SK-N-SH treated with all-trans-retinoic acid at 6 μM for 48 hours (cell line): Measurements from ENCODE around the gene TEC.

ENCODE experiments used
- ATAC-seq: fragments of 200-7000 bp; cut with Tn5 transposase; 3 replicates; pipeline ENCODE4 v1.9.1; 2020; ENCODE audit warnings: mild to moderate bottlenecking, moderate library complexity
- ARNTL ChIP-seq: fragments of 450-650 bp; formaldehyde crosslinking; IDR thresholded peaks from 2 replicates; pipeline ENCODE4 v1.5.0; 2020; ENCODE audit warnings: low read depth, mild to moderate bottlenecking, moderate library complexity, borderline replicate concordance
- BACH2 ChIP-seq: fragments of 250-450 bp; sonication (Bioruptor Pico); IDR thresholded peaks from 2 replicates; pipeline ENCODE4 v1.9.0; 2021; ENCODE audit warnings: mild to moderate bottlenecking, borderline replicate concordance
- CREB5 ChIP-seq: fragments of 250-450 bp; sonication (Bioruptor Pico); IDR thresholded peaks from 2 replicates; pipeline ENCODE4 v1.5.1; 2020; ENCODE audit warnings: low read depth, mild to moderate bottlenecking, moderate library complexity
- CSDC2 ChIP-seq: fragments of 250-450 bp; sonication (Bioruptor Pico); IDR thresholded peaks from 2 replicates; pipeline ENCODE4 v1.5.0; 2020; ENCODE audit warnings: mild to moderate bottlenecking, moderate library complexity
- CSRNP3 ChIP-seq: fragments of 250-450 bp; sonication (Bioruptor Pico); IDR thresholded peaks from 2 replicates; pipeline ENCODE4 v1.5.1; 2021; ENCODE audit warnings: mild to moderate bottlenecking, moderate library complexity
- ESRRG ChIP-seq: fragments of 250-450 bp; sonication (Bioruptor Pico); IDR thresholded peaks from 2 replicates; pipeline ENCODE4 v1.6.1; 2021; ENCODE audit warnings: mild to moderate bottlenecking
- ISL1 ChIP-seq: fragments of 250-450 bp; sonication (Bioruptor Pico); IDR thresholded peaks from 2 replicates; pipeline ENCODE4 v2.1.2; 2022; ENCODE audit warnings: mild to moderate bottlenecking, moderate library complexity
- OSR1 ChIP-seq: fragments of 250-450 bp; sonication (Bioruptor Pico); IDR thresholded peaks from 2 replicates; pipeline ENCODE4 v1.8.0; 2022; ENCODE audit warnings: moderate library complexity, mild to moderate bottlenecking, inconsistent platforms
- PATZ1 ChIP-seq: fragments of 250-450 bp; sonication (Bioruptor Pico); IDR thresholded peaks from 2 replicates; pipeline ENCODE4 v1.8.0; 2020; ENCODE audit warnings: mild to moderate bottlenecking, moderate library complexity, borderline replicate concordance
- POU6F1 ChIP-seq: fragments of 250-450 bp; sonication (Bioruptor Pico); IDR thresholded peaks from 2 replicates; pipeline ENCODE4 v1.8.0; 2021; ENCODE audit warnings: low read depth, mild to moderate bottlenecking, moderate library complexity, borderline replicate concordance
- RARB ChIP-seq: fragments of 250-450 bp; sonication (Bioruptor Pico); IDR thresholded peaks from 2 replicates; pipeline ENCODE4 v1.8.0; 2021; ENCODE audit warnings: mild to moderate bottlenecking, moderate library complexity
- SNAI2 ChIP-seq: fragments of 250-450 bp; sonication (Bioruptor Pico); IDR thresholded peaks from 2 replicates; pipeline ENCODE4 v1.5.0; 2020; ENCODE audit warnings: mild to moderate bottlenecking, moderate library complexity
- TCF4 ChIP-seq: fragments of 250-450 bp; sonication (Bioruptor Pico); IDR thresholded peaks from 2 replicates; pipeline ENCODE4 v1.8.0; 2021; ENCODE audit warnings: mild to moderate bottlenecking, moderate library complexity, borderline replicate concordance
- TOX ChIP-seq: fragments of 250-450 bp; sonication (Bioruptor Pico); IDR thresholded peaks from 2 replicates; pipeline ENCODE4 v1.8.0; 2021; ENCODE audit warnings: mild to moderate bottlenecking, moderate library complexity, borderline replicate concordance
- TSHZ2 ChIP-seq: fragments of 250-450 bp; sonication (Bioruptor Pico); IDR thresholded peaks from 2 replicates; pipeline ENCODE4 v1.5.0; 2020; ENCODE audit warnings: mild to moderate bottlenecking, moderate library complexity
- ZC3H10 ChIP-seq: fragments of 250-450 bp; sonication (Bioruptor Pico); IDR thresholded peaks from 2 replicates; pipeline ENCODE4 v1.5.1; 2021; ENCODE audit warnings: mild to moderate bottlenecking, moderate library complexity
- ZFP3 ChIP-seq: fragments of 250-450 bp; sonication (Bioruptor Pico); IDR thresholded peaks from 2 replicates; pipeline ENCODE4 v1.5.0; 2020; ENCODE audit warnings: mild to moderate bottlenecking, moderate library complexity
- ZFP30 ChIP-seq: fragments of 450-650 bp; formaldehyde crosslinking; IDR thresholded peaks from 2 replicates; pipeline ENCODE4 v1.5.0; 2022; ENCODE audit warnings: mild to moderate bottlenecking, moderate library complexity
- ZNF565 ChIP-seq: fragments of 450-650 bp; formaldehyde crosslinking; conservative IDR thresholded peaks from 2 replicates; pipeline ENCODE4 v1.5.0; 2020; ENCODE audit warnings: low read depth, mild to moderate bottlenecking, moderate library complexity
- ZNF70 ChIP-seq: fragments of 450-650 bp; formaldehyde crosslinking; IDR thresholded peaks from 2 replicates; pipeline ENCODE4 v1.5.0; 2020; ENCODE audit warnings: mild to moderate bottlenecking, moderate library complexity

Gene TEC

GRCh38 chr4:48250343-48250742 is 19.3 kb downstream of the TEC start:
- no peak for ATAC-seq
- TF ChIP-seq PATZ1 (CRISPR knock-in tag) (no peak), TOX (no peak), OSR1 (no peak), CSRNP3 (CRISPR knock-in tag) (no peak), ZNF565 (CRISPR knock-in tag) (no peak), ZC3H10 (no peak), BACH2 (CRISPR knock-in tag) (no peak), ZFP30 (no peak), POU6F1 (no peak), SNAI2 (CRISPR knock-in tag) (no peak), ESRRG (CRISPR knock-in tag) (no peak), CREB5 (CRISPR knock-in tag) (no peak), TCF4 (CRISPR knock-in tag) (no peak), CSDC2 (CRISPR knock-in tag) (no peak)

- TF ChIP-seq CSDC2 (CRISPR knock-in tag) = no peak
- no peak for TF ChIP-seq TSHZ2 (CRISPR knock-in tag)
- no peak for TF ChIP-seq ZFP30
- no peak for TF ChIP-seq TCF4 (CRISPR knock-in tag)
- TF ChIP-seq ZNF565 (CRISPR knock-in tag) = no peak
- TF ChIP-seq SNAI2 (CRISPR knock-in tag) = no peak
- no peak for TF ChIP-seq ARNTL (CRISPR knock-in tag)
- TF ChIP-seq TOX = no peak
- no peak for TF ChIP-seq BACH2 (CRISPR knock-in tag)
- TF ChIP-seq ESRRG (CRISPR knock-in tag) = no peak
- TF ChIP-seq ISL1 (CRISPR knock-in tag) = no peak
- no peak for TF ChIP-seq PATZ1 (CRISPR knock-in tag)
- TF ChIP-seq CSRNP3 (CRISPR knock-in tag) = no peak
- TF ChIP-seq ZNF70 = no peak
- TF ChIP-seq ZFP3 = no peak
- TF ChIP-seq RARB = no peak
- ATAC-seq = no peak
Measured at GRCh38 chr4:48249378-48249777, 20.3 kb downstream of the TEC start.
